Stimulated activated CD4-positive, alpha-beta T cell treated with anti-CD3 and anti-CD28 coated beads, Interleukin-15, amount 100 ng/mL, for 1 hour (primary cell): ENCODE data around the gene KIF24.
"Not testable (repeated sequence)": the region's sequence is repeated elsewhere in the genome, so short reads cannot be mapped to it uniquely, and the experiment has no call there.

Experiments used
- DNase-seq, 2 donors: peaks; one replicate each; pipeline ENCODE4 v3.0.0-alpha.2; 2020; ENCODE audit warnings: low read depth in 1 of 2, low spot score in 1 of 2

KIF24 gene

GRCh38 chr9:34363619-34364351 lies 34.7 kb upstream of the KIF24 start:
- no peak for DNase-seq

GRCh38 chr9:34362614-34363214 lies 33.6 kb upstream of the KIF24 start:
- no peak for DNase-seq

GRCh38 chr9:34352957-34353356 lies 23.9 kb upstream of the KIF24 start:
- not testable (repeated sequence) for DNase-seq

GRCh38 chr9:34352122-34352652 lies 23.1 kb upstream of the KIF24 start:
- not testable (repeated sequence) for DNase-seq

- DNase-seq: no peak
These were observed 20.3 kb upstream of the KIF24 start for GRCh38 chr9:34349324-34349723.

GRCh38 chr9:34347800-34348158 lies 18.7 kb upstream of the KIF24 start:
- DNase-seq: no peak

- no peak for DNase-seq
These were observed 18.1 kb upstream of the KIF24 start for GRCh38 chr9:34346873-34347799.

- no peak for DNase-seq
These were observed 14.5 kb upstream of the KIF24 start for GRCh38 chr9:34343605-34344004.

GRCh38 chr9:34343090-34343489 lies 14.0 kb upstream of the KIF24 start:
- no peak for DNase-seq

- DNase-seq: no peak
These were observed 12.7 kb upstream of the KIF24 start for GRCh38 chr9:34341659-34342295.

GRCh38 chr9:34338665-34339385 lies 9.8 kb upstream of the KIF24 start:
- DNase-seq: no peak

- DNase-seq: not testable (repeated sequence)
These were observed 9.0 kb upstream of the KIF24 start for GRCh38 chr9:34338079-34338478.

- DNase-seq: no peak
These were observed 8.3 kb upstream of the KIF24 start for GRCh38 chr9:34337403-34337802.

GRCh38 chr9:34335376-34335775 lies 6.3 kb upstream of the KIF24 start:
- no peak for DNase-seq

- no peak for DNase-seq
These were observed 5.8 kb upstream of the KIF24 start for GRCh38 chr9:34334916-34335315.

- no peak for DNase-seq
These were observed 5.3 kb upstream of the KIF24 start for GRCh38 chr9:34334337-34334824.

- no peak for DNase-seq
These were observed 4.8 kb upstream of the KIF24 start for GRCh38 chr9:34333836-34334235.

- no peak for DNase-seq
These were observed 3.3 kb upstream of the KIF24 start for GRCh38 chr9:34332076-34332964.

- DNase-seq: no peak
These were observed 2.1 kb upstream of the KIF24 start for GRCh38 chr9:34331196-34331595.
